Cerebellar cortex (tissue), 1 donor: ENCODE measurements around the gene NR1D1.

Source experiments
- DNase-seq: peaks from one replicate; pipeline ENCODE4 v3.0.0-alpha.2; 2015; ENCODE audit warnings: low spot score

Gene NR1D1

DNA sequence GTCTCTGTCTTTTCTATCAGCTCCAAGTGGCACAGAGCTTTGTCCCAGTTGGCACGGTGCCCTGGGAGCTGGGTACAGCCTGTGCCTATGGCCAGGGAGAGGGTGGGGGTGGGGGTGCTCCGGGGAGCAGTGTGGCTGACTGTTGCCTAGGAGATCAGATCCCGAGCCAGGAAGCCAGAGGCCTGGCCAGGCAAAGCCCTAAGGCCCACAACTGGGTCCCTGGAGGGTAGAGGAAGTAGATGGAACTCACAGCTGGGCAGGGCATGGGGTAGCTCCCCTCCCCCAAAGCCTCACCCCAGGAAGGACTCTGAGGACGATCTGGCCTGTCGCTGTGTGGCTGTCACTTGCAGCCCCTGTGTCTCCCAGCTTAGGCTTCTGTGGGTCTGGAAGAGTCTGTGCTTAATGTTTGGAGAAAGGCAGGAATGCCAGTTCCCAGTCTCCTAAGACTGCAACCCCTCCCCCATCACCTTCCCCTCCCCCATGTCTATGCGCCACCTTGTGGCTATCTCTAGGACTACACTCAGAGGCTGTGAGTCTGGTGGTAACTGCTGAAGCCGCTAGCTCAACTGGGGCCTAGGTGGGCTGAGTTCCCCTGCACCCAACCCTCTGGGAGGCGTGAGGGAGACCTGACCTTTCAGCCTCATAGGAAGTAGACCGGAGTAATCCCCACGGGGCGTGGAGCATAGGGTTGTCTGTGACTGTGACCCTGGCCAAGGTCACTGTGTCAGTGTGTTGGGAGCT, 25.0 kb downstream of the NR1D1 start:
- DNase-seq: peak; percentile 82

DNA sequence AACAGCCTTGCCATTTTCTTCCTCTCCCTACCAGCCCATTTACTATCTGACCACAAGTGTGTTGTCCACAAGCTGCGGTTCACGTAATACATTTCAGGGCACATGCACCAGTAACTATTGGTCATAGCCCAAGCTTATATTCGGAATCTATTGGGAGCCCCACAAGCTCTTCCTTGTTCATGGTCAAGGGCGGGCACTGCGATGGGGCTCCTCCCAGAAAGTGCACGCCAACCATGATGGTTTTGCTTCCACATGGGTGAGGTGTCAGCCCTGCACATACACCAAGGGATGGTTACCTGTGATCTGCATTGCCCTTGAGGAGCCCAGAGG, 25.6 kb downstream of the NR1D1 start:
- DNase-seq: no peak

DNA sequence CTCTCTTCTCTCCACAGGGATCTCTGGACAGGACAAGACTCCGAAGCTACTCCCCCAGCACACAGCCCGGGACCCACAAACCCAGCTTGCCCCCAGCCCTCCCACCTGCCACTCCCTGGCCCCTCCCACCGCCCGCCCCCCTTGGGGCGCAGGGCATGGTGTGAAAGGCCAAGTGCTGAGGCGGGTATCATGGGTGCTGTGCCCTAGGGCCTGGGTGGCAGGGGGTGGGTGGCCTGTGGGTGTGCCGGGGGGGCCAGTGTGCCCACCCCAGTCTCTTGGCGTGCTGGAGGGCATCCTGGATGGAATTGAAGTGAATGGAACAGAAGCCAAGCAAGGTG, 26.2 kb downstream of the NR1D1 start:
- DNase-seq: no peak

DNA sequence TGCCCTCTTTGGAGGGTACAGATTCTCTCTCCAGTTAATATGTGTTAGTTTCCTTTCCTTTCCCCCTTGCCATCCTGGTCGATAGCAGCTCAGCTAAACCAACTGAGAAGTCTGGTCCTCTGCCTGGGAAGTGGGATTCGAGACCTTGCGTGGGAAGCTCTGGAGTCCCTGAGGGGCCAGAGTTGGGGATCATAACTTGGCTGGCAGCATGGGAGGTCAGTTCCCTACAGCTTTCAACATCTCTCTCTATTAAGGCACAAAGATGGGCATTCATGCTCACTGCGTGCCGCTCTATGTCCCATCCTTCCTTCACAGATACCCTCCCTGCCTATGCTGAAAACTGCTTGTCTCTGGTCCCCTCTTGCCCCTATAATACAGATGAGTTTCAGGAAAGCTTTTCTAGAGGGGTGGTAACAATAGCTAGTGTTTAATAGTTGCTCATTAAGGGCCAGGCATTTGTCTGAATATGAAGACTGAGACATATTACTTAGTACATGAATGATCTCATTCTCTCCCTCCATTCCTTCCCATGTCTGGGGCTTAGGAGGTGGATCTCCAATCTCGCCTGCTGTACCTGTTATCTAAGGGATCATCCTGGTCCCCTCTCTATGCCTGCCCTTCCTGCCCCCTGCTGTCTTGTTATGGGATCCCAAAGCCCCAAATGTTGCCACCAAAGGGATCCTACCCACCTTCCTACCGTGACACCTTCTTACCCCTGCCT, 26.8 kb downstream of the NR1D1 start:
- DNase-seq: no peak

DNA sequence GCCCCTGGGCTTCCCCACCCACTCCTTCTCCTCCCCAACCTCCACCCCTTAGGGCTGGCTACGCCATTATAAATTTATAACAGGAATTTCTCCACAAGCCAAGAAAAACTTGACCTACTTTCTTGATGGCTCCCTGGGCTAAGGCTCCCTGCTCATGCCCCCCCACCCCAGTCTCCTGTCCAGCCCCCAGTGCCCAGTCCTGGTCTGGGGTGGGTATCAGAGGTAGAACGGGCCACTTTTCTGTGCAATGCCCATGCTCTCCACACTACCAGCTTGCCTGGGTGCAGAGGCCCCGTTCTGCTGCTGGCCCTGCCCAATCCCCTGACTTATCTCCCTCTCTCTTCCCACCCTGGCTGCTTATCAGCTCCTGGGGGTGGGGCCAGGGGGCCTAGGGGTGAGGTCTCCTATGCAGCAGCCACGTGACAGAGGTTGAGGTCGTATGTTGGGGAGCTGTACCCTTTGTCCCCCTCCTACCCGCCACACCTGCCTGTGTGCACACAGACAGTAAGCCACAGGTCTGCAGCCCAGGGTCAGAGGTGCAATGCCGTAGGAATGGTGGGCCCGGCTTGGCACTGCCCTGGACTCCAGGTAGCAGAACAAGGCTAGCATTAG, 27.5 kb downstream of the NR1D1 start:
- DNase-seq: peak; percentile 51

DNA sequence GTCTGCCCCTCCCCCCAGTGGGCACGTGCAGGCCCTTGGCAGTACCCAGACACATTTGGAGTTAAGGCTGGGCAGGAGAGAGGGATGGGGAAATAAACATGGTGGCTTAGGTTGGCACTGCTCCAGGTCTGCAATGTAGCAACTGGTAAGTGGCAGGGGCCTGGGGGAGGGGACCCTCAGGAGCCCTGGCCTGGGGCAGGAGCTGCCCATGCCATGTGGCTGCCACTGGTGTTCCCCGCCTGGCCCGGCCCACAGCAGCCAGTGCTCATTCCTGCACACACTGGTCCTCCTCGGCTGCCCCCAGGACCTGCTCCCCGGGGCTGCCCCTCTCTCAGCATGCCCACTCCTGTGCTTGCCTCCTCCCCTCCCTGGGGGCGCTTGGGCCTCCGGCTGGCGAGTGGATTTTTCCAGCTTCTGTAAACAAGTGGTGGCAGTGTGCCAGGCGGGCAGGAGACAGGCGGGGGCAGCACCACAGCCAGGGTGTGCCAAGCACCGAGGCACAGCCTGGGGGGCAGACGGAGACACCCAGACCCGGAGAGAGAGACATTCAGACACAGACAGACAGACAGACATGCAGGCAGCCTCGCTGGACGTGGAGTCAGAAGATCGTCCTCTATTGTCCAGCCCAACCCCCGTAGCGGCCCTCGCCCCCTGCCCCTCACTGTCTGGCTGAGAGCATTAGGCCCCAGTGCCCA, 28.2 kb downstream of the NR1D1 start:
- DNase-seq: peak; percentile 72

DNA sequence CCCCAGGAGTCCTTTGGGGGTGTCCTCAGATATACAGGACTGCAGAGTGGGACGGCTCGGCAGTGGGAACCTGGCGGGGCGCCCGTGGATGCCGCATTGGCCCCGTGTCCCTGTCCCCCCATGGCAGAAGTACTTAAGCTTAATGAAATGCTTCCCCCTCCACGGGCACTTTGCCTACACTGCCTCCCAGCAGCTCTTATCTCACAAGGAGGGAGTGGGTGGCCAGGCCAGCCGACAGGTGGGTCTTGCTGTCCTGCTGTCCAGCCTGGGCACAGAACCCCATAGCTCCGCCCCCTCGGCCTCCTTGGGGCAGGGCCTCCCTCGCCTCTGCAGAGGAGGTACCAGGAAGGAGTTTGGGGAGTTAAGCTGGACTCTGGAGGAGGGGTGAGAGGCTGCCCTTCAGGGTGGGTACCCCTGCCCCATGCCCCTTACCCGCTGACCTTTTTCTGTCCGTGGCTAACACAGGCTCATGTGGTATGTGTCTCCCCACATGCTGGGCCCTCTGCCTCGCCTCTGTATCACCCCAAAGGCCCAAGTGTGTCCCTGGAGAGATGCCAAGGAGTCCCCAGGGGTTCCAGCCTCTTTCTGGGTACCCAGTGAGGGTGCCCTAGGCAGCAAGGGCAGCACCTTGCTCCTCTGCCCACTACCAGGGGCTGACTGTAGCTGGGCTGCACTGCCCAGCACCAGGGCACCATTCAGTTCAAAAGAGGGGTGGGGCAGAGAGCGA, 28.9 kb downstream of the NR1D1 start:
- peak; percentile 74 for DNase-seq

DNA sequence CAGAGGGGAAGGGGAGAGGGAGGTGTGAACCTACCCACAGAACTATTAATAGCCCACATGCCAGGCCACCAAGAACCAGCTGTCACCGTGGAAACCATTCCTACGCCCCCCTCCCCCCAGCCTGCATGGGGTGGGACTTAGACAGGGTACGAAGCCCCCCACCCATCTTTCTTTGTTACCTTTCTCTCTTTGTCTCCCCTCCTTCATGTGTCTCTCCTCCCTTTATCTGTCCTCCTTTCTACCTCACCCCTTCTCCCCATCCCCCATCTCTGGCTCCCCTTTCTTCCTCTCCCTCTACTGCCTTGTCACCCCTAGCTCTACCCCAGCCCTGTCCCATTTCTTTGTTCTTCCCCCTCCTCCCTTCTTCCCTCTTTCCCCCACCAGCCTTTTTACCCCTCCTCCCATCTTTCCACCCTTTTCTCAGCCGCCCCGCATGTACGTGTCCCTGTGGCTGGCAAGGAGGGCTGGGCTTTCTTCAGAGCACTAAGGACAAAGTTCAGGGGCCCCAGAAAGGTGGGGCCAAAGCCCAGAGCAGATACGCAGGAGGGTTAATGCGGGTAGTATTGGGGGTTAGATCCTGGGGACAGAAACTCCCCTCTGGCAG, 29.6 kb downstream of the NR1D1 start:
- no peak for DNase-seq

DNA sequence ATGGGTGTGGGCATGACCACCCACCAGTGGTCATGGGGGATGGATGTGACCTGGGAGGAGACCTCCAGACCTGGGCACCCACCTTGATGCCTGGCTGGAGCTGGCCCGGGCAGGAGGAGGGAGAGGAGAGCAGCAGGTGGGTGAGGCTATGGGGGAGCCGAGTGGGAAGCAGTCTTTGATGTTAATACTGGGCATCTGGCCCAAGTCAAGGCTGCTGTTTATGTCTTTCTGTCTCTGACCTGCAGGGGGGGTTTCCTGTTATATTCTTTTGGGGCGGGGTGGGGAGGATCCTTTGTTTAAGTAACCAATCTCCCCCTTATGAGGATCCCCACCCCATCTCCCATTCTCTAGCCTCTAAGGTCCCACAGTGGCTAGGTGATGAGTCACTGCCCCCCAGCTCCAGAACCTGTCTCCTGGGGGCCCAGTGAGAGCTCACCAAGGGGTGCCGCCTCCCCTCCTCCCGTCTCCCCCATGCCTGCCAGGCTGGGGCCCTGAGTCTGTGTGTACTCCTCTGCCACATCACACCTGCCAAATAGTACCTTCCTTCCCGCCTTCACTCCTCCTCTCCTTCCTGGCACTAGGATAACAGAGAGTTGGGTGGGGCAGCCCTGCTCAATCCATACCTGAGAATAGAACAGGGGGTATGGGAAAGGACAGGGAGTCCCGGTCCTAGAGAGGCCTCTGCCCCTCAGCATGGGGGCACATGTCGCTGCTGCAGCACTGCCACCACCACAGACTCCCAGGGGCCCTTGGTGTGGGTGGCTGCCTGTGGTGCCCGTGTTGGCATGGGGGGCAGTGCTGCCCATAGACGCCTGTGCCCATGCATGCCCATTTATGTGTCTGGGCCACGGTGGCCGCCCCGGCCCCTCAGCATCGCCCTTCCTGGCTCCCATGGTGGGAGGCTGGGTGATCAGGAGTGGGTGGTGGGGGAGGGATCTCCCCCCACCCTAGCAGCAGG, 30.4 kb downstream of the NR1D1 start:
- peak; percentile 72 for DNase-seq

DNA sequence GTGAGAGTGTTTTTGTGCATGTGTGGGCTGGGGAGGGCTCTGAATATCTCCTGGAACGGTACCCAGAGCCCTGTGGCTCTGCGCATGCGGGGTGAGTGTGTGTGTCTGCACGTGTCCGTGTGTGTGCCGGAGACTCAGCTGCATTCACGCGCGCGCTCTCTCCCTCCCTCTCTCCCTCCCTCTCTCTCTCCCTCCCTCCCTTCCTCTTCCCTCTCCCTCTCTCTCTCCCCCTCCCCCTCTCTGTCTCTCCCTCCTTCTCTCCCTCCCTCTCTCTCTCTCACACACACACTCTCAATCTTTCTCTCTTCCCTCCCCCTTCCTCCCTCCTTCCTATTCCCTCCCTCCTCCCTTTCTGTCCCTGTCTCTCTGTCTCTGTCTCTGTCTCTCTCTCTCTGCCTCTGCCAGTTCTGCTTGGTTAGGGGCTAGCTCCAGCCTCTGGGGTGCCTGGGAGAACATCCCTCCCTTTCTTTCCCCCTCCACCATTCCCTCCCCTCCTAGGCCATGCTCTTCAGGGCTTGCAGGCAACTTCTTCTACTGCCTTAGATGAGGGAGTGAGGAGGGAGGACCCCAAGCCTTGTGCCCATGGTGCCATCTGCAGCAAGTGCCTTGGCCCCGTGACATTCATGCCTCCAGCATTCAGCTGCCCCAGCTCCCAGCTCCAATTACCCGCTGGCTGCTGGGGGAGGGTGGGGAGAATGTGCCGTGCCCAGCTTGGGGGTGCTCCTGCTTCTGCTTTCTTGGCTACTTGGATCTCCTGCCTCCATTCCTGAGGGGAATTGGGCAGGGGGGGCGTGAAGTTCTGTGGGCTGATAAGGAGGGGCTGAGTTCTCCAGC, 31.3 kb downstream of the NR1D1 start:
- DNase-seq: peak; percentile 97

DNA sequence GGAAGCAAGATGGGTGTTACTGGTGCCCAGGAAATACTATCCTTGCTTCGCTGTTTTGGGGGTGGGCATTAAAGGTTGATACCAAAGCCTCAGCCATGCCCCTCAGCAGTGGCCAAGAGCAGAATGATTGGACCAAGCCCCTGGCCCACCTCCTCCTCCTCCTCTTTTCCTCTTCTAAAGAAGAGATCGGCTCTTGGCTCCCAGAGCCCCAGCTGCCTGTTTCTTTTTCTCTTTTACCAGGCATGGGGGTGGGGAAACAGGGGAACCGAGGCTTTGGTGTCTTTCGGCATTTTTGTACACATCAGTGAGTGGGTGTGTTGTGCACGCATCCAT, 31.8 kb downstream of the NR1D1 start:
- no peak for DNase-seq

DNA sequence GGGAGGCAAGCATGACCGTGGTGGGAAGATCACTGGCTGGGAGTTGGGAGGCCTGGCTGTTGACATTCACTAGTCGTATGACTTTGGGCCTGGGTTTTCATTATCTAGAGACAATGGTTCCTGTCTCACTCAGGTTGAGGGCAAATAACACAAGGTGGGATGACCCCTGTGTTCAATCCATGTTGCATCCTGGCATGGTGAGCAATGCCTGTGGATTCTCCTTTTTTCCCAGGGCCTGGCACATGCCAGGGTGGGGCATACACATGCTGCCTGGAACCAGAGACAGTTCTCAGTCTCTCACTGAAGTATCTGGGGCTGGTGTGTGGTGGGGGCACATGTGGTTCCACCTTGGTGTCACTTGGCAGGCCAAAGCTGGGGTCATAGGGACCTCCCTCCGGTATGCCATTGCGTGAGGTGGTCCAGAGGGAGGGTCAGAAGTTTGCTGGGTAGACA, 32.2 kb downstream of the NR1D1 start:
- DNase-seq: peak; percentile 63

DNA sequence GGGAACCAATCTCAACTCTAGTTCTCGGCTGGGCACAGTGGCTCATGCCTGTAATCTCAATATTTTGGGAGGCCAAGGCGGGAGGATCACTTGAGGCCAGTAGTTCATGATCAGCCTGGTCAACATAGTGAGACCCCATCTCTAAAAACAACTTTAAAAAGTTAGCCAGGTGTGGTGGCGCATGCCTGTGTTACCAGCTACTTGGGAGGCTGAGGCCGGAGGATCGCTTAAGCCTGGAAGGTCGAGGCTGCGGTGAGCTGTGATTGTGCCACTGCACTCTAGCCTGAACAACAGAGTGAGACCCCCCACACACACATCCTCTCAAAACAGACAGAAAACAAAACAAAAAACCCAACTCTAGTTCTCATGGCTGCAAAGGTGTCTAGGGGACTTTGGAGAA, 32.7 kb downstream of the NR1D1 start:
- DNase-seq: no peak

DNA sequence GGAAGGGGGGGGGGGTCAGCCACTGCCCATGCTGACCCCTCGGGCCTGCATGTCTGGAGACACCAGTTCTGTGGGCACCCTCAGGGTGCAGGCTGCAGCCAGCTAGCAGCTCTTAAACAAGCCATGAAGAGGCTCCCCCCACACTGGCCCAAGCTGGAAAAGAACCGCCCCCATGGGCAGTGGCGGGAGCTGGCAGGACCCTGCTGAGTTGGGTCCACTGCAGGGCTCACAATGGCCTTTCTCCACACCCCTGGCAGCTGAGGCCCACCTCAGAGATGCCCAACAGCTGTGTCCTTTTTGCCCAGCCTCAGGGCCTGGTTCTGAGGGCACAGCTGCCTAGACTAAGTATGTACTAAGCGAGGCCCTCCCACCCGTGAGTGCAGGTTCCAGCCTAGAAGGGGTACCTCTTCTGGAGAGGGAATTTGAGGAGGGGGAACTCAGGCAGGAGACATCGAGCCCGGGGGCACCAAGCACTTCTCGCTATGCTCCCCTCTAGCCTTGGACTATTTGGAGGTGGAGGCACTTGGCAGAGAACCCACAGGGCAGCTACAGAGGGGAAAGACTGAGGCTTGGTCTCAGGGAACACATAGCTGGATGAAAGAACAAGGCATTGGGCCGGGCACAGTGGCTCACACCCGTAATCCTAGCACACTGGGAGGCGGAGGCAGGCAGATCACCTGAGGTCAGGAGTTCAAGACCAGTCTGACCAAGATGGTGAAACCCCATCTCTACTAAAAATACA, 34.4 kb downstream of the NR1D1 start:
- peak; percentile 19 for DNase-seq

DNA sequence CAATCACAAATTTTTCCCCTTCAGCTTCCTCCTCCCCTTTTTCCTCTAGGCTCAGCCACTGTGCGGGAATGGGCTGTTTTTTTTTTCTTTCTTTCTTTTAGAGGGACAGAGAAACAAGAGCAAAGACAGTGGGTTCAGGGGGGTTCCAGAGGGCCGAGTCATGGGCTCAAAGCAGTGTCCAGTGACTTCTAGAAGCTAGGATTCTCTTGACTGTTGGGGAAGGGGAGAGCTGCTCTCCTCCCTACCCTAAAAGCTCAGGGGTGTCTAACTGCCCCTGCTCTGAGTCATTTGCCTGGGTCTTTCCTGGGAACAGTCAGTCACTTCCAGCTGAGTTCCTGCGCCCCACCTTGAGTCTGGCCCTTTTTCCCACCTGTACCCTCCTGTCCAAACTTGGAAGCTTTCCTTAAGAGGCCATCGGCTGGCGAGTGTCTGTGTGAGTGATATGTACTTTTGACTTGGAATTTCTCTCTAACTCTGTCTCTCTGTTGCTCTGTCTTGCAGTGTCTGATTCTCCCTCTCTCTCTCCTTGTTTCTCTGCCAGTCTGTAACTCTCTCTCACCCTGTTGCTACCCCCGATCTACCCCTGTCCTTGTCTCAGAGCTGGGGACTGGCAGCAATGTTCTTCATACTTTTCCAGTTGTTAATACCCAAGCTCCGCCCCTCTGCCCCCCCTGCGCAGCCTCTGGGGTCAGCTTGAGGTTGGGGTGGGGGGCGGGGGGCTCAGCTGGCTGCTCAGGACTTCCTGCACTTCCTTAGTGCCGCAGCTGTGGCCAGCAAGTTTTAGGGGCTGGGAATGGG, 35.2 kb downstream of the NR1D1 start:
- peak; percentile 48 for DNase-seq

DNA sequence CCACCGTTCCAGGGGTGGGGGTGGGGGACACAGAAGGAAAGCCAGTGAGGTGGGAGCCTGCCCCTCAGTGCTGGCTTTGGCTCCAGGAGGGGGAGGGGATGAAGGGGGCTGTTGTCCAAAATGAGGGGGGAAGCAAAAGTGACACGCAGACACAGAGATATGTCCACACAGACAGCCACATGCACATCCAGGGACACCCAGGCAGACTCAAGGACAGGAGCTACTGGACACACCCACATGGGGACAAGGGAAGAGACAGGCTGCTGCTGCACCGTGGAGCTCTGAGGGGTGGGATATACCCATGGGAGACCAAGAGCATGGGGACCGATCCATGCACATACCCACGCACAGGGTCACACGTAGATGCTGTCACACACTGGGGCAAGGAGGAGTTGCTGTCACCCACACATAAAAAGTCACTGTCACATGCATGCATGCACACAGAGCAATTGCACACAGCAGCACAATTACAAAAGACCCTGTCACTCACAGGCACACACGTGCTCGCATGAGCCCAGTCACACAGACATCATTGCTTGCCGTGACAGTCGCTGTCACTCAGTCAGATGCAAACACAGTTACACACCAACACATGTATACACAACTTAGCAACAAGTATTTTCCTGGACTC, 36.4 kb downstream of the NR1D1 start:
- peak; percentile 50 for DNase-seq

DNA sequence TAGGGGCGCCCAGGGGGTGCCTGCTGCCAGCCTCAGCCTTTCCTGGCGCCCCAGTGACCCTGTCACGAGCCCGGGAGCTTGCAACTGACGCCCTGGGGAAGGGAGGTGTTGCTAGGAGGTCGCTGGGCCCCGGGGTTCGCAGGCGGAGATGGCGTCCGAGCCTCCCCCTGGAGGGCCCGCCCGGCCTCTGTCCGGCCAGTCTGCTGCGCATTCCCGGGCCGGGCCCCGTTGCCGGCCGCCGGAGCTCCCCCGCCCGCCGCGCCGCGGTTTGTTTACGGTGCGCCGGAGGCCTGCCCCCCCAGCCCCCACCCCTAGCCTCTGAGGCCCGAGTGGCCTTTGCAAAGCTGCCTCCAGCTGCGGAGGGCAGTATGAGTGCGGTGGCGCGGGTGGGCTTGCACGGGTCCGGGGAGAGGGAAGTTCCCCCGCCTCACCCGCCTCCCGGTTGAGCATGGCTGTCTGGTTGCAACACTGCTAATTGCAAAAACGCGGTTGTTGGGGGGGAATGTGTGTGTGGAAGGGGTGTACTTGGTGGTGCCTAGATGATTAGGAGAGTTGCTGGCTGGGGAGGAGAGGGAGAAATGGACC, 37.1 kb downstream of the NR1D1 start:
- peak; percentile 34 for DNase-seq
